Measurements from ENCODE around the gene ARHGAP45. TPM values are rescaled to one million over a fixed set of nuclear protein-coding genes. Genes with fewer than 3 reads are reported as not detected.

The ARHGAP45 gene
- total and polyA plus RNA-seq, 8 donors: 12.2 to 211 (median 15.8) TPM

DNA sequence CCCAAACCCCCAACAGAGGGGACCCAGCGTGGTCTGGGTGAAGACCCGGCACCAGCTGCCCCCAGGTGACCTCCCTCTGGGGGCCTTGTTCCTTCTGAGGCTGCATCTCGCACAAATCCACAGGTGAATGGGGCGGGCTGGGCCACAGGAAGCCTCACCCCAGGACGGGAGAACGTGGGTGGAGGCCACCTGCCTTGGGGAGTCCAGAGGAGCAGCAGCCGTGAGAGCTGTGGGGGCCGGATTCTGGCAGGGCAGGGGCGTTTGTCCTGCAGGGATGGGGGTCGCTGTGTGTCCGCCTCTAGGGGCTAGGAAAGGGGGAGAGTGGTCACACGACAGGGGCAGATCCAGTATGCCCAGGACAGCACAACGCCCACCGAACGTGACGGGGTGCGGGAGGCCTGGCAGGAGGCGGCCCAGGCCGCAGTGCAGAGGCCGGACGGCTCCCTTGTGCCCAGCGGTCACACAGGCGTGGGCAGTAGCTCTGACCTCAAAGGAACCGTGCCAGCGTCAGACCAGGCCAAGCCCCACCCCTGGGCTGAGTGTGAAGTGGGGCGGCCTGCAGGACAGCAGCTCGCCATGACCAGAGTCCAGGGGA is 21.5 kb downstream of the ARHGAP45 start:
- Histone ChIP-seq H3K27me3 (no peaks in the 10 kb centered on the region), H3K4me3 (no peak overlapping the region), H3K4me1 (peaks cover 3 to 67% (median 28%) of the 10 kb centered on the region in 4 donors), H3K27ac (peak overlapping the region in 4 of 5 donors; percentile 19 to 77 (median 60)), H3K9me3 (no peaks in the 10 kb centered on the region), H3K36me3 (peaks cover 40 to 94% (median 84%) of the 10 kb centered on the region in 4 donors)
- 78 to 88% (median 87%) methylated on average over 23 to 27 of the region's 27 CpGs for WGBS, 5 donors
- TF ChIP-seq POLR2A (IDR thresholded peaks at IDR 0.05) (no peak), POLR2AphosphoS5 (IDR thresholded peaks at IDR 0.05) (peak in 1 of 3 donors; percentile 1)
- TF ChIP-seq, protein P1, sequence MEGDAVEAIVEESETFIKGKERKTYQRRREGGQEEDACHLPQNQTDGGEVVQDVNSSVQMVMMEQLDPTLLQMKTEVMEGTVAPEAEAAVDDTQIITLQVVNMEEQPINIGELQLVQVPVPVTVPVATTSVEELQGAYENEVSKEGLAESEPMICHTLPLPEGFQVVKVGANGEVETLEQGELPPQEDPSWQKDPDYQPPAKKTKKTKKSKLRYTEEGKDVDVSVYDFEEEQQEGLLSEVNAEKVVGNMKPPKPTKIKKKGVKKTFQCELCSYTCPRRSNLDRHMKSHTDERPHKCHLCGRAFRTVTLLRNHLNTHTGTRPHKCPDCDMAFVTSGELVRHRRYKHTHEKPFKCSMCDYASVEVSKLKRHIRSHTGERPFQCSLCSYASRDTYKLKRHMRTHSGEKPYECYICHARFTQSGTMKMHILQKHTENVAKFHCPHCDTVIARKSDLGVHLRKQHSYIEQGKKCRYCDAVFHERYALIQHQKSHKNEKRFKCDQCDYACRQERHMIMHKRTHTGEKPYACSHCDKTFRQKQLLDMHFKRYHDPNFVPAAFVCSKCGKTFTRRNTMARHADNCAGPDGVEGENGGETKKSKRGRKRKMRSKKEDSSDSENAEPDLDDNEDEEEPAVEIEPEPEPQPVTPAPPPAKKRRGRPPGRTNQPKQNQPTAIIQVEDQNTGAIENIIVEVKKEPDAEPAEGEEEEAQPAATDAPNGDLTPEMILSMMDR (IDR thresholded peaks at IDR 0.05): no peak
- DNase-seq: peak in 1 of 2 donors; percentile 47
- intact Hi-C loops (cut with DNase I; ENCODE audit: low total_unique reads): no loop called here

DNA sequence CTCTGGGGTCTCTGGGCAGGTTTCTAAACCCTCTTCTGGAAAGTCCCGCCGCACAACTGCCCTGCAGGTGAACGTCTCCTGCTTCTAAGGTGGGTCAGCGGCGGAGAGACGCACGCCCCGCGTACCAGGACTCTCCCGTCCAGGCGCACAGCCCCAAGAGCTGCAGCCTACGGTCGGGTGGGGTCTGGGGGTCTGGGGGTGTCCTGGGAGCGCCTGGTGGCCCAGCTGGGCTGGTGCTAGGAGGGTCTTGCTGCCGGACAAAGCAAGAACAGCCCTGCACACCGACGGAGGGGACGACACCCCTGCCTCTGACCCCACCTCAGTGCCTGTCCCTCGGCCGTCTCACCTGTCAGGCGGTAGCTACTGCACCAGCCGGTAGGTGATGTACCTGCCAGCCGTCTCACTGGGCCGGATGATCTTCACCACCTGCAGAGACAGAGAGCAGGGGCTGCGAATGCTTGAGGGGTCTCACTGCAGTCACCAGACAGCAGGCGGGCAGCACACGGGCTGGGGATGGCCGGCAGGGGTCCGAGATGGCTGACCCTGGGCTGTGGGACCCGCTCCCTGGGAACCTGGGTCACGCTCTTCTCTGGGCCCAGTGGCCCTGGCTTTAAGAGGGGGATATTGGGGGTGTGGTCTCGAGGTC is 22.3 kb downstream of the ARHGAP45 start:
- H3K36me3 ChIP-seq: peaks cover 40 to 93% (median 83%) of the 10 kb centered on the region in 4 donors
- no peaks in the 10 kb centered on the region for H3K9me3 ChIP-seq
- WGBS, 5 donors: 91 to 96% (median 94%) methylated on average over 24 to 32 of the region's 32 CpGs
- intact Hi-C loops (cut with DNase I; ENCODE audit: low total_unique reads): no loop called here
- H3K4me3 ChIP-seq: no peak overlapping the region
- no peak for DNase-seq
- TF ChIP-seq EP300 (IDR thresholded peaks at IDR 0.05): no peak
- H3K27me3 ChIP-seq: no peaks in the 10 kb centered on the region
- peaks cover 10 to 74% (median 34%) of the 10 kb centered on the region in 4 donors for H3K4me1 ChIP-seq
- peak overlapping the region in 2 of 5 donors; percentile 76 to 77 for H3K27ac ChIP-seq

DNA sequence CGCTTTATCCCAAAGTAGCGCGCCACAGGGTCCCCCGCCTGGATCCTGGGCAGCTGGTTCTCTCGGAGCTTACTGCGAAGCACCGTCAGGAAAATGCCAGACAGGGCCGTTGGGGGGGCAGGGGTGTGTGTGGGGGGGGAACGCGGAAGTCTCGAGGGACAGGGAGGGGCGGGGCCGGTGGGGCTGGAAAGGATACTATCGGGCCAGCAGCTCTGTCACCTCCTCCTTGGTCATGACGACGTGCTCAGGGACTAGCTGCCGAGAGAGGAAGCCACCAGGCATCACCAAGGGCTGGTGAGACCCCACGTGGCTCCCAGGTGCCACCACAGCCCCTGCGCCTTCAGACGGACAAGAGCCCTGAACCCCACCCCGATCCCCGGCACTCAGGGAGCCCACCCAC is 22.9 kb downstream of the ARHGAP45 start:
- no peaks in the 10 kb centered on the region for H3K27me3 ChIP-seq
- H3K4me3 ChIP-seq: no peak overlapping the region
- peaks cover 13 to 78% (median 39%) of the 10 kb centered on the region in 4 donors for H3K4me1 ChIP-seq
- 73 to 86% (median 80%) methylated on average over 14 to 22 of the region's 22 CpGs for WGBS, 5 donors
- peaks cover 40 to 87% (median 80%) of the 10 kb centered on the region in 4 donors for H3K36me3 ChIP-seq
- H3K9me3 ChIP-seq: no peaks in the 10 kb centered on the region
- TF ChIP-seq EP300 (IDR thresholded peaks at IDR 0.05) (no peak), POLR2AphosphoS5 (IDR thresholded peaks at IDR 0.05) (no peak), POLR2A (IDR thresholded peaks at IDR 0.05) (no peak)
- TF ChIP-seq, protein P1 (IDR thresholded peaks at IDR 0.05): no peak
- DNase-seq: no peak
- intact Hi-C loops (cut with DNase I; ENCODE audit: low total_unique reads): loop anchor here (10.0 kb wide), 1 partner anchor 45 kb away; the partner anchor contains the start of gene ABCA7
- H3K27ac ChIP-seq: no peak overlapping the region

DNA sequence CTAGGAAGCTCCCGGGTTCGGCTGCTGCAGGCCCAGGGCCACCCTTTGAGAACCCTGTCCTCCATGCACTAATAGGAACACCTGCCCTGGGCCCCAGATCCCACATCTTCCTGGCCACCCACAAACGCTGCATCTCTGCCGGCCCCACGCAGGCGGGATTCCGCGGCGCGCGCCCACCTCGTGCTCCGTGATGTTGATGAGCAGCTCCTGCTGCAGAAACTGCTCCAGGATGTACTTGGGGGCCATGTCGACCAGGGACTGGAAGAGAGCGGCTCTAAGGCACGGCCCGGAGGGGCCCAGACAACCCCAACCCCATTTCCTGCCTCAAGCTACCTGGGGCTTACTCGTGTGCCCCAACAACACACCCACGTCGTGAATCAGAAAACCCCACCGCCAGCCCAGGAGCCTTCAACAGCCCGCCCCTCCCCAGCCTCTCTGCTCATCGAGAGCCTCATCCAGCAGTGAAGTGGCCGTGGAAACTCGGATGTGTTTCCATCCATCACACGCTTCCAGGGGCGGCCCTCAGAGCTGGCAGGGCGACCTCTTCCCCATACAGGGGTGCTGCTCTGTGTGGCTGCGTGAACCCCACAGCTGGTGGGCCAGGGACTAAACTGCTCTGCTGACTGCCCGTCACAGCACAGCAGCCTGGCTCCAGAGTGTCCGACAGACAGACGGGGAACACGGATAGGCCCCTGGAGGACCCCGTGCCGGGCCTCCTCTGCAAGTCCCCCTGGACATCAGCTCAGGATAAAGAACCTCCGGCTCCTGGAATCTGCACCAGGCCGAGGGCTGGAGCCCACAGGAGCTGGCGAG is 24.0 kb downstream of the ARHGAP45 start:
- Histone ChIP-seq H3K9me3 (no peaks in the 10 kb centered on the region), H3K4me3 (no peak overlapping the region), H3K27me3 (no peaks in the 10 kb centered on the region), H3K36me3 (peaks cover 40 to 78% (median 75%) of the 10 kb centered on the region in 4 donors), H3K4me1 (peaks cover 18 to 82% (median 46%) of the 10 kb centered on the region in 4 donors), H3K27ac (no peak overlapping the region)
- 89 to 95% (median 93%) methylated on average over 31 to 38 of the region's 38 CpGs for WGBS, 5 donors
- DNase-seq: no peak
- TF ChIP-seq EP300 (IDR thresholded peaks at IDR 0.05) (no peak), POLR2AphosphoS5 (IDR thresholded peaks at IDR 0.05) (no peak), POLR2A (IDR thresholded peaks at IDR 0.05) (no peak)
- TF ChIP-seq, protein P1 (IDR thresholded peaks at IDR 0.05): no peak
- intact Hi-C loops (cut with DNase I; ENCODE audit: low total_unique reads): loop anchor here (10.0 kb wide), 1 partner anchor 46 kb away; the partner anchor contains the start of gene ABCA7
